OCI-LY7 (cell line): ENCODE measurements around the gene PARD3B. TPM values are rescaled to one million over a fixed set of nuclear protein-coding genes. Genes with fewer than 3 reads are reported as not detected.
"Not testable (repeated sequence)": the region's sequence is repeated elsewhere in the genome, so short reads cannot be mapped to it uniquely, and the experiment has no call there.

Experiments
- BruUV-seq: library from RNA; stranded (reverse); fragments of 400-500 nt; replicated peaks from 2 replicates; lab custom pipeline; 2021; lab: Mats Ljungman, UMichigan
- CTCF ChIA-PET: fragments of 300-600 bp; sonication (Branson Sonifier 250); formaldehyde crosslinking; loops from one replicate; lab custom pipeline; 2022; ENCODE audit warnings: antibody characterized with exemption; ENCODE audit not compliant: unreplicated experiment; lab: Charles Lee
- POLR2A ChIA-PET: fragments of 300-600 bp; sonication (Branson Sonifier 250); formaldehyde crosslinking; loops from one replicate; lab custom pipeline; 2022; ENCODE audit warnings: antibody characterized with exemption; lab: Charles Lee
- DNase-seq: peaks from one replicate; pipeline ENCODE4 v3.0.0-alpha.2; 2015; ENCODE audit warnings: low spot score
- H2AFZ ChIP-seq: fragments of 200-600 bp; sonication (generic), shearing (Covaris generic); 2 replicates; pipeline ENCODE4 v1.6.1; 2014; ENCODE audit warnings: mild to moderate bottlenecking, antibody characterized with exemption, low read length, moderate library complexity
- H3K27ac ChIP-seq: fragments of 200-600 bp; sonication (generic); 2 replicates; pipeline ENCODE4 v1.5.1; 2014; ENCODE audit warnings: mixed run types, low read depth, mild to moderate bottlenecking, moderate library complexity, low read length, inconsistent platforms; ENCODE audit not compliant: poor library complexity, severe bottlenecking
- H3K36me3 ChIP-seq: fragments of 200-600 bp; sonication (generic); 2 replicates; pipeline ENCODE4 v1.6.1; 2014; ENCODE audit warnings: mild to moderate bottlenecking, antibody characterized with exemption, low read length, moderate library complexity, mixed read lengths; ENCODE audit not compliant: insufficient read depth
- H3K4me1 ChIP-seq: fragments of 200-600 bp; sonication (generic); 2 replicates; pipeline ENCODE4 v1.5.1; 2014; ENCODE audit warnings: mild to moderate bottlenecking, low read length; ENCODE audit not compliant: insufficient read depth, poor library complexity, severe bottlenecking
- H3K4me2 ChIP-seq: fragments of 200-600 bp; sonication (generic); 2 replicates; pipeline ENCODE4 v1.6.1; 2014; ENCODE audit warnings: mild to moderate bottlenecking, low read length
- H3K4me3 ChIP-seq: fragments of 200-600 bp; sonication (generic); 2 replicates; pipeline ENCODE4 v1.5.1; 2014; ENCODE audit warnings: mild to moderate bottlenecking, low read depth, low read length; ENCODE audit not compliant: poor library complexity, severe bottlenecking
- H3K79me2 ChIP-seq: fragments of 200-600 bp; sonication (generic); 2 replicates; pipeline ENCODE4 v1.6.1; 2016; ENCODE audit warnings: low read depth, mild to moderate bottlenecking, low read length, moderate library complexity, mixed read lengths; ENCODE audit not compliant: insufficient read depth
- H3K9me2 ChIP-seq: fragments of 200-600 bp; sonication (generic); 2 replicates; pipeline ENCODE4 v1.6.1; 2016; ENCODE audit warnings: mild to moderate bottlenecking, low read length, mixed read lengths; ENCODE audit not compliant: insufficient read depth
- H3K9me3 ChIP-seq: fragments of 200-600 bp; sonication (generic); 2 replicates; pipeline ENCODE4 v1.6.1; 2014; ENCODE audit warnings: mild to moderate bottlenecking, mixed run types, low read length, mixed read lengths
- H4K20me1 ChIP-seq: fragments of 200-600 bp; sonication (generic); 2 replicates; pipeline ENCODE4 v1.6.1; 2014; ENCODE audit warnings: mild to moderate bottlenecking, antibody characterized with exemption, low read length, moderate library complexity, mixed read lengths; ENCODE audit not compliant: insufficient read depth
- EZH2phosphoT487 ChIP-seq: fragments of 200-600 bp; sonication (generic); IDR thresholded peaks from 2 replicates; pipeline ENCODE4 v1.6.1; 2018; ENCODE audit warnings: low read depth, borderline replicate concordance, mild to moderate bottlenecking, mixed run types, antibody characterized with exemption, low read length, moderate library complexity, mixed read lengths
- intact Hi-C: fragments of 100-400 bp; cut with micrococcal nuclease; formaldehyde crosslinking; loops from one replicate; pipeline ENCODE4 v1.10.0; 2022; ENCODE audit not compliant: unreplicated experiment
- total RNA-seq, 2 experiments: library from RNA; depleted of rRNA in 1 of 2; stranded (reverse); fragments of >200 nt in 1 of 2; shearing (Covaris generic) in 1 of 2; gene quantifications; 2 replicates each; pipeline ENCODE4 v1.2.3, GENCODE V29; 2014 to 2022
- TF ChIP-seq, protein P1 (sequence below): fragments of 200-600 bp; sonication (generic); conservative IDR thresholded peaks from 2 replicates; pipeline ENCODE4 v1.5.1; 2014; ENCODE audit warnings: mild to moderate bottlenecking, antibody characterized with exemption, low read length, moderate library complexity, mixed read lengths

PARD3B gene
- total RNA-seq, 2 experiments from 2014 or later, result not detected

DNA sequence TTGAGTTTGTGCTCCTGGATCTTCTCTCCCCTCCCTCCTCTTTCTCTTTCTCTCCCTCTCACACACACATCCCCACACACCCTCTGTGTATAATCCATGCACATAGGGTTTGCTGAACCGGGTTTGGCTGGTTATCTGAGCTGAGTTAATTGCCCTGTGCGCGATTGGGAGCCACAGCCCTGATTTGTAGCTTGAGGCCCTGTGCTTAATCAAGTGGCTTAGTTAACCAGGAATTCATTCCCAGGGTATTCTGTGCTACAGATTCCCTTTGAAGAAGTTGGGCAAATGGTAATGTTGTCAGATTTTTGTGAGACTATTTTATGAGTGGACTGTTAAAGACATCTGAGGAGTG is 6.2 kb downstream of the PARD3B start:
- H3K4me2 ChIP-seq, result no peak overlapping the region
- no peak for DNase-seq
- ChIA-PET CTCF (no interaction called here), POLR2A (interaction anchor here (0.5 kb wide), 1 partner anchor 26 kb away, joined by 7 read pairs; no protein-coding TSS in a partner anchor)
- intact Hi-C loops, result no loop called here
- H3K4me3 ChIP-seq, result no peak overlapping the region
- H2AFZ ChIP-seq, result no peak overlapping the region
- BruUV-seq, result no TSS peak
- H3K36me3 ChIP-seq, result no peaks in the 10 kb centered on the region
- H3K27ac ChIP-seq, result no peak overlapping the region
- H3K79me2 ChIP-seq, result no peaks in the 10 kb centered on the region
- H3K9me2 ChIP-seq, result no peaks in the 10 kb centered on the region
- no peaks in the 10 kb centered on the region for H3K4me1 ChIP-seq
- no peak for TF ChIP-seq EZH2phosphoT487
- TF ChIP-seq, protein P1, sequence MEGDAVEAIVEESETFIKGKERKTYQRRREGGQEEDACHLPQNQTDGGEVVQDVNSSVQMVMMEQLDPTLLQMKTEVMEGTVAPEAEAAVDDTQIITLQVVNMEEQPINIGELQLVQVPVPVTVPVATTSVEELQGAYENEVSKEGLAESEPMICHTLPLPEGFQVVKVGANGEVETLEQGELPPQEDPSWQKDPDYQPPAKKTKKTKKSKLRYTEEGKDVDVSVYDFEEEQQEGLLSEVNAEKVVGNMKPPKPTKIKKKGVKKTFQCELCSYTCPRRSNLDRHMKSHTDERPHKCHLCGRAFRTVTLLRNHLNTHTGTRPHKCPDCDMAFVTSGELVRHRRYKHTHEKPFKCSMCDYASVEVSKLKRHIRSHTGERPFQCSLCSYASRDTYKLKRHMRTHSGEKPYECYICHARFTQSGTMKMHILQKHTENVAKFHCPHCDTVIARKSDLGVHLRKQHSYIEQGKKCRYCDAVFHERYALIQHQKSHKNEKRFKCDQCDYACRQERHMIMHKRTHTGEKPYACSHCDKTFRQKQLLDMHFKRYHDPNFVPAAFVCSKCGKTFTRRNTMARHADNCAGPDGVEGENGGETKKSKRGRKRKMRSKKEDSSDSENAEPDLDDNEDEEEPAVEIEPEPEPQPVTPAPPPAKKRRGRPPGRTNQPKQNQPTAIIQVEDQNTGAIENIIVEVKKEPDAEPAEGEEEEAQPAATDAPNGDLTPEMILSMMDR, result no peak
- H4K20me1 ChIP-seq, result no peaks in the 10 kb centered on the region
- H3K9me3 ChIP-seq, result no peaks in the 10 kb centered on the region

- Histone ChIP-seq H3K9me3 (no peaks in the 10 kb centered on the region), H3K36me3 (no peaks in the 10 kb centered on the region), H3K27ac (no peak overlapping the region), H3K4me1 (no peaks in the 10 kb centered on the region), H3K4me2 (no peak overlapping the region), H4K20me1 (no peaks in the 10 kb centered on the region), H3K4me3 (no peak overlapping the region), H2AFZ (no peak overlapping the region), H3K9me2 (no peaks in the 10 kb centered on the region), H3K79me2 (no peaks in the 10 kb centered on the region)
- TF ChIP-seq EZH2phosphoT487, result no peak
- TF ChIP-seq, protein P1, result no peak
- intact Hi-C loops, result no loop called here
- BruUV-seq, result no TSS peak
- no peak for DNase-seq
- POLR2A ChIA-PET, result no interaction called here
- CTCF ChIA-PET, result no interaction called here
Measured at GRCh38 chr2:204557604-204558003, 12.3 kb downstream of the PARD3B start.

DNA sequence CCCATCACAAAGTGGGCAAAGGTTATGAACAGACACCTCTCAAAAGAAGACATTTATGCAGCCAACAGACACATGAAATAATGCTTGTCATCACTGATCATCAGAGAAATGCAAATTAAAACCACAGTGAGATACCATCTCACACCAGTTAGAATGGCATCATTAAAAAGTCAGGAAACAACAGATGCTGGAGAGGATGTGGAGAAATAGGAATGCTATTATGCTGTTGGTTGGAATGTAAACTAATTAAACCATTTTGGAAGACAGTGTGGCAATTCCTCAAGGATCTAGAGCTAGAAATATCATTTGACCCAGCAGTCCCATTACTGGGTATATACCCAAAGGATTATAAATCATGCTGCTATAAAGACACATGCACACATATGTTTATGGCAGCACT is 14.1 kb downstream of the PARD3B start:
- H3K4me2 ChIP-seq, DNase-seq, H3K4me3 ChIP-seq, H3K9me2 ChIP-seq, H3K27ac ChIP-seq, H3K79me2 ChIP-seq, H3K9me3 ChIP-seq, POLR2A ChIA-PET, H4K20me1 ChIP-seq, CTCF ChIA-PET, intact Hi-C loops, H3K4me1 ChIP-seq, H2AFZ ChIP-seq, BruUV-seq, H3K36me3 ChIP-seq: not testable (repeated sequence)
